H1 (cell line): ENCODE data around the gene SLC34A1. TPM values are rescaled to one million over a fixed set of nuclear protein-coding genes. Genes with fewer than 3 reads are reported as not detected.

Experiments
- CTCF ChIA-PET: fragments of 300-600 bp; sonication (Branson Sonifier 250); formaldehyde crosslinking; loops from one replicate; lab custom pipeline; 2021; ENCODE audit not compliant: partially characterized antibody; lab: Charles Lee
- POLR2A ChIA-PET: fragments of 300-600 bp; sonication (Branson Sonifier 250); formaldehyde crosslinking; loops from one replicate; lab custom pipeline; 2021; ENCODE audit warnings: inconsistent platforms; ENCODE audit not compliant: partially characterized antibody; lab: Charles Lee
- DNase-seq, 2 experiments: peaks; one replicate each; pipeline versions ENCODE4 v3.0.0 to v3.0.0-alpha.2; 2010 to 2022; ENCODE audit warnings: low spot score in 2 of 2, low read depth in 1 of 2, mixed read lengths in 1 of 2
- FAIRE-seq: peaks from 2 replicates; lab custom pipeline; 2011; peaks lifted over from hg19 to GRCh38; lab: Jason Lieb, UNC
- H2AFZ ChIP-seq: 2 replicates; pipeline ENCODE4 v1.8.1; 2012; ENCODE audit warnings: low read length, inconsistent platforms
- H2AK5ac ChIP-seq: 2 replicates; pipeline ENCODE4 v1.6.1; 2013; ENCODE audit warnings: low read depth, low read length
- H2BK120ac ChIP-seq: replicated peaks from 2 replicates; pipeline ENCODE3; 2013; ENCODE audit warnings: low read depth, low read length, inconsistent platforms
- H2BK12ac ChIP-seq: 2 replicates; pipeline ENCODE4 v1.6.1; 2013; ENCODE audit warnings: low read depth, low read length
- H2BK15ac ChIP-seq: 2 replicates; pipeline ENCODE4 v1.6.1; 2013; ENCODE audit warnings: low read length
- H2BK20ac ChIP-seq: 2 replicates; pipeline ENCODE4 v1.6.1; 2013; ENCODE audit warnings: low read length
- H2BK5ac ChIP-seq: 2 replicates; pipeline ENCODE4 v1.6.1; 2013; ENCODE audit warnings: low read depth, low read length
- H3K14ac ChIP-seq: 2 replicates; pipeline ENCODE4 v1.6.1; 2013; ENCODE audit warnings: inconsistent platforms; ENCODE audit not compliant: insufficient read length
- H3K18ac ChIP-seq: 2 replicates; pipeline ENCODE4 v1.6.1; 2013; ENCODE audit warnings: low read length; ENCODE audit errors: extremely low read depth
- H3K23ac ChIP-seq: 2 replicates; pipeline ENCODE4 v1.6.1; 2013; ENCODE audit warnings: inconsistent platforms; ENCODE audit not compliant: insufficient read length
- H3K23me2 ChIP-seq: 2 replicates; pipeline ENCODE4 v1.6.1; 2013; ENCODE audit warnings: low read depth, low read length
- H3K27ac ChIP-seq: 2 replicates; pipeline ENCODE4 v1.6.1; 2011; ENCODE audit warnings: low read depth, low read length, inconsistent platforms
- H3K27me3 ChIP-seq, 4 experiments: replicated peaks in 1 of 4; 1 replicate in 1 of 4; 2 replicates in 3 of 4; pipeline versions ENCODE4 v1.6.1 to v1.8.1; 2011 to 2013; ENCODE audit warnings: low read length in 3 of 4, mild to moderate bottlenecking in 3 of 4, inconsistent platforms in 2 of 4, mixed read lengths in 2 of 4, moderate library complexity in 1 of 4; ENCODE audit not compliant: control insufficient read depth in 3 of 4, insufficient read depth in 3 of 4; ENCODE audit errors: extremely low read depth in 1 of 4
- H3K36me3 ChIP-seq, 4 experiments: 2 replicates each; pipeline versions ENCODE4 v1.6.1 to v1.8.1; 2011 to 2013; ENCODE audit warnings: mild to moderate bottlenecking in 4 of 4, low read length in 3 of 4, moderate library complexity in 2 of 4, control low read depth in 1 of 4, inconsistent platforms in 1 of 4; ENCODE audit not compliant: insufficient read depth in 4 of 4, control insufficient read depth in 2 of 4
- H3K4ac ChIP-seq: replicated peaks from 2 replicates; pipeline ENCODE3; 2013; ENCODE audit warnings: low read length, low read depth, mixed read lengths, inconsistent platforms; ENCODE audit not compliant: insufficient read length
- H3K4me1 ChIP-seq, 4 experiments: replicated peaks in 1 of 4; 1 replicate in 1 of 4; 2 replicates in 3 of 4; pipeline versions ENCODE4 v1.6.1 to v1.8.1; 2011 to 2013; ENCODE audit warnings: low read length in 3 of 4, inconsistent platforms in 2 of 4, mixed read lengths in 1 of 4; ENCODE audit not compliant: insufficient read depth in 4 of 4, control insufficient read depth in 3 of 4
- H3K4me2 ChIP-seq, 2 experiments: 2 replicates each; pipeline versions ENCODE4 v1.6.1 to v1.8.1; 2011 to 2013; ENCODE audit warnings: low read depth in 2 of 2, low read length in 2 of 2, control low read depth in 1 of 2, inconsistent platforms in 1 of 2, mild to moderate bottlenecking in 1 of 2; ENCODE audit not compliant: insufficient read depth in 1 of 2
- H3K4me3 ChIP-seq, 4 experiments: fragments of 200-600, 300-600 bp in 1 of 4; sonication (generic), shearing (Covaris generic), sonication (Bioruptor Twin) in 1 of 4; 2 replicates each; pipeline versions ENCODE4 v1.5.1 to v1.8.1; 2011 to 2016; ENCODE audit warnings: low read length in 4 of 4, low read depth in 3 of 4, control low read depth in 2 of 4, inconsistent platforms in 2 of 4, mild to moderate bottlenecking in 2 of 4, mixed read lengths in 1 of 4, moderate library complexity in 1 of 4; ENCODE audit not compliant: insufficient read depth in 2 of 4; ENCODE audit errors: extremely low read depth in 1 of 4
- H3K56ac ChIP-seq: replicated peaks from 2 replicates; pipeline ENCODE3; 2013; ENCODE audit warnings: low read depth, mild to moderate bottlenecking, mixed read lengths, low read length, inconsistent platforms; ENCODE audit not compliant: insufficient read length
- H3K79me1 ChIP-seq: 2 replicates; pipeline ENCODE4 v1.6.1; 2013; ENCODE audit warnings: low read depth, low read length, control low read depth
- H3K79me2 ChIP-seq, 2 experiments: 2 replicates each; pipeline versions ENCODE4 v1.6.1 to v1.8.1; 2012 to 2013; ENCODE audit warnings: low read length in 2 of 2, mild to moderate bottlenecking in 2 of 2, inconsistent platforms in 1 of 2; ENCODE audit not compliant: insufficient read depth in 2 of 2, control insufficient read depth in 1 of 2
- H3K9ac ChIP-seq, 4 experiments: replicated peaks in 1 of 4; 1 replicate in 1 of 4; 2 replicates in 3 of 4; pipeline versions ENCODE4 v1.6.1 to v1.8.1; 2011 to 2013; ENCODE audit warnings: low read depth in 3 of 4, low read length in 3 of 4, control low read depth in 2 of 4, mild to moderate bottlenecking in 2 of 4, moderate library complexity in 2 of 4, inconsistent platforms in 1 of 4; ENCODE audit errors: extremely low read depth in 1 of 4
- H3K9me3 ChIP-seq, 2 experiments: 2 replicates each; pipeline versions ENCODE4 v1.6.1 to v1.8.1; 2012 to 2013; ENCODE audit warnings: mild to moderate bottlenecking in 2 of 2, moderate library complexity in 2 of 2, control low read depth in 1 of 2, inconsistent platforms in 1 of 2, low read depth in 1 of 2, low read length in 1 of 2, mixed read lengths in 1 of 2; ENCODE audit not compliant: insufficient read depth in 2 of 2
- H4K20me1 ChIP-seq, 2 experiments: replicated peaks in 1 of 2; 2 replicates each; pipeline versions ENCODE3 to v1.8.1; 2011 to 2013; ENCODE audit warnings: inconsistent platforms in 2 of 2, low read length in 2 of 2, mild to moderate bottlenecking in 1 of 2; ENCODE audit not compliant: insufficient read depth in 2 of 2, control insufficient read depth in 1 of 2
- H4K5ac ChIP-seq: 2 replicates; pipeline ENCODE4 v1.6.1; 2013; ENCODE audit warnings: low read length, low read depth, mixed read lengths, inconsistent platforms; ENCODE audit not compliant: insufficient read length
- H4K8ac ChIP-seq: 2 replicates; pipeline ENCODE4 v1.8.0; 2013; ENCODE audit warnings: mild to moderate bottlenecking, moderate library complexity, low read length, inconsistent platforms; ENCODE audit not compliant: insufficient read depth; ENCODE audit errors: extremely low read depth
- H4K91ac ChIP-seq: replicated peaks from 2 replicates; pipeline ENCODE3; 2013; ENCODE audit warnings: low read length, mixed read lengths, inconsistent platforms; ENCODE audit not compliant: insufficient read length
- ATF3 ChIP-seq: IDR thresholded peaks from 2 replicates; pipeline ENCODE4 v1.6.1; 2011; ENCODE audit warnings: low read depth, mild to moderate bottlenecking, low read length; ENCODE audit not compliant: insufficient read depth
- NRF1 ChIP-seq: IDR thresholded peaks from 2 replicates; pipeline ENCODE4 v1.6.1; 2011; ENCODE audit warnings: mild to moderate bottlenecking, low read depth, low read length, improper control_type of control experiment
- SIN3A ChIP-seq, 2 experiments: IDR thresholded peaks in 1 of 2; conservative IDR thresholded peaks in 1 of 2; 2 replicates each; pipeline ENCODE4 v1.6.1; 2011 to 2012; ENCODE audit warnings: low read length in 2 of 2, improper control_type of control experiment in 1 of 2, low read depth in 1 of 2, mild to moderate bottlenecking in 1 of 2
- WGBS, 2 experiments: shearing (Covaris generic) in 1 of 2; methylation state at CpG; one replicate each; pipeline versions ENCODE4 v1.1.6 to v1.1.7; 2013 to 2015; ENCODE audit warnings: low lambda C conversion rate in 2 of 2, mixed read lengths in 2 of 2, inconsistent platforms in 1 of 2, low coverage in 1 of 2, missing lambda C conversion rate in 1 of 2; ENCODE audit not compliant: insufficient replicate concordance in 2 of 2, insufficient coverage in 1 of 2, insufficient read length in 1 of 2; ENCODE audit errors: extremely low coverage in 1 of 2, missing lambda C conversion rate in 1 of 2; 5-methylcytosine and 5-hydroxymethylcytosine counted together
- polyA plus RNA-seq, 7 experiments: library from polyadenylated mRNA; depleted of rRNA in 3 of 7; stranded (reverse) in 5 of 7; unstranded in 2 of 7; fragments of >200 nt in 5 of 7; fragments of 200-250 nt in 2 of 7; gene quantifications; 1 replicate in 5 of 7; 2 replicates in 1 of 7; 4 replicates in 1 of 7; pipeline versions ENCODE4 v1.2.1 to v1.2.3, GENCODE V29; 2011 to 2013; ENCODE audit warnings: missing spikeins in 2 of 7, mixed read lengths in 2 of 7
- total RNA-seq: library from RNA; stranded (reverse); fragmentation: NEBNext Ultra II Directional; extraction: Animal tissue kit (Norgen Biotek cat#: 25700); gene quantifications from 2 replicates; pipeline ENCODE4 v1.2.1, GENCODE V29; 2021

SLC34A1 gene
- total and polyA plus RNA-seq, 2 of the 8 experiments (the other 6 are each of a cell fraction or from before 2014, with no cell fraction given) = not detected

- Histone ChIP-seq H4K91ac (no peak overlapping the region), H2BK12ac (no peak overlapping the region), H3K18ac (no peak overlapping the region), H3K9me3 (no peaks in the 10 kb centered on the region), H2BK20ac (no peak overlapping the region), H3K56ac (no peak overlapping the region), H3K79me1 (peaks cover 18% of the 10 kb centered on the region), H3K27me3 (no peaks in the 10 kb centered on the region), H3K79me2 (peaks cover 15 to 73% of the 10 kb centered on the region in 2 experiments), H3K4me2 (no peak overlapping the region), H3K4me1 (peaks cover 0 to 13% (median 4%) of the 10 kb centered on the region in 4 experiments; a peak in 3 of 7 replicates), H3K36me3 (peaks cover 0 to 10% (median 4%) of the 10 kb centered on the region in 4 experiments; a peak in 4 of 8 replicates), H2BK120ac (no peak overlapping the region), H4K8ac (no peak overlapping the region), H4K5ac (no peak overlapping the region), H2AK5ac (no peak overlapping the region), H2AFZ (no peak overlapping the region), H3K4ac (no peak overlapping the region), H3K4me3 (no peak overlapping the region), H3K9ac (no peak overlapping the region; a peak in 1 of 7 replicates), H2BK15ac (no peak overlapping the region), H3K14ac (no peak overlapping the region), H4K20me1 (peaks cover 5 to 7% of the 10 kb centered on the region in 2 experiments), H3K23me2 (peaks cover 4% of the 10 kb centered on the region), H3K23ac (no peak overlapping the region), H3K27ac (no peak overlapping the region), H2BK5ac (no peak overlapping the region)
- 85% methylated on average over 4 of the region's 4 CpGs; no CpG with 5 or more reads in 1 of the 2 experiments for WGBS, 2 experiments
- POLR2A ChIA-PET = interaction anchor here (1.4 to 1.9 kb wide), 2 partner anchors 10 to 108 kb away, joined by 3 to 5 read pairs; no protein-coding TSS in a partner anchor
- CTCF ChIA-PET = interaction anchor here (0.6 to 2.4 kb wide), 8 partner anchors 17 to 257 kb away, joined by 3 to 18 read pairs (median 4); no protein-coding TSS in a partner anchor
- TF ChIP-seq NRF1 = no peak
- no peak for TF ChIP-seq SIN3A (conservative IDR thresholded peaks at IDR 0.05 in 1 of 2, IDR thresholded peaks at IDR 0.05 in 1 of 2; ENCODE audit: low read depth in 1 of 2, low read length in 2 of 2)
- TF ChIP-seq ATF3 = no peak
- DNase-seq (no peak), FAIRE-seq (no peak)
Observed at GRCh38 chr5:177346820-177347219, 37.4 kb upstream of the SLC34A1 start.
